NCI-H82 treated with DMSO at 0.1 percent for 48 hours (cell line): ENCODE measurements around the gene MPZL3.

Source experiments
- DNase-seq: peaks from one replicate; lab custom pipeline; 2025; ENCODE audit not compliant: unreplicated experiment; lab: John Stamatoyannopoulos, UW

The MPZL3 gene, protein sequence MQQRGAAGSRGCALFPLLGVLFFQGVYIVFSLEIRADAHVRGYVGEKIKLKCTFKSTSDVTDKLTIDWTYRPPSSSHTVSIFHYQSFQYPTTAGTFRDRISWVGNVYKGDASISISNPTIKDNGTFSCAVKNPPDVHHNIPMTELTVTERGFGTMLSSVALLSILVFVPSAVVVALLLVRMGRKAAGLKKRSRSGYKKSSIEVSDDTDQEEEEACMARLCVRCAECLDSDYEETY

DNA sequence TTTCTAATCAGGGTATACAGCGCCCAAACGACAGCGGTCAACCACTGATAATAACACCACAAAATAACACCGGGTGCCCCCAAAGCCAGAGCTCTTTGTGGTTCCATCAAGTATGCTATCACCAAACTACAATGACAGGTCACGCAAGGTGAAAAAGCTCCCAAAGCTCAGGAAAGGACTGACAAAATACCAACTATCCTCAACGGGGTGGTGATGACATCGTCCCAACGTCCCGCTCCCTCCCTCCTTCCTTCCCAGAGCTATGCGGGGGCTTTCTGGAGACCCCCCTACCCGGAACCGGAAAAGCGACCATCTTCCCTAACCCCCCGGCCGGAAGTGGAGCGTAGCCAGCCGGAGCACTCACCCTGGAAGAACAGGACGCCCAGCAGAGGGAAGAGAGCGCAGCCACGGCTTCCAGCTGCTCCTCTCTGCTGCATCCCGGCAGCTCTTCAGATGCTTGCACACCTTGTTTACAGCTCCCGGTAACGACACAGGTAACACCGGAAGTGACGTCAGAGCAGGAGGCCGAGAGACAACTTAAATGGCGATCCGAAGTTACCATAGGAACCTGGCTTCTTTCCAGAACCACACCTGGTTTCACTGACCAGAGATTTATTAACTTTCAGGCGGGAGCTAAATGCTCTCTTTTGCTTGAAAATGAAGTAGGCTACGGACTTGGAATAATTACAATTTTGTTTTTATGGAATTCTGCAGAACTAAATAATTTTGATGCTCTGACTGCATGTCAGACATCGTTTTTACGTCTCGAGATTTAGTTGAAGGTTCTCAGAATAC lies at the start of gene MPZL3:
TSS of gene MPZL3 (minus strand) at position 508 of the 795 bp plus-strand sequence. CDS start at position 437, 71 bp downstream.
- peak; percentile 83 for DNase-seq

- DNase-seq, result no peak
Measured at GRCh38 chr11:118301600-118302195, 49.5 kb upstream of the MPZL3 start.

- peak; percentile 3 for DNase-seq
Measured at GRCh38 chr11:118295815-118296454, 43.8 kb upstream of the MPZL3 start.

GRCh38 chr11:118295199-118295598 lies 43.0 kb upstream of the MPZL3 start:
- DNase-seq, result no peak

GRCh38 chr11:118294053-118294452 lies 41.9 kb upstream of the MPZL3 start:
- DNase-seq, result no peak

GRCh38 chr11:118291477-118292135 lies 39.4 kb upstream of the MPZL3 start:
- DNase-seq, result no peak

GRCh38 chr11:118290923-118291322 lies 38.8 kb upstream of the MPZL3 start:
- peak; percentile 2 for DNase-seq

- DNase-seq, result no peak
Measured at GRCh38 chr11:118289401-118289800, 37.2 kb upstream of the MPZL3 start.

DNA sequence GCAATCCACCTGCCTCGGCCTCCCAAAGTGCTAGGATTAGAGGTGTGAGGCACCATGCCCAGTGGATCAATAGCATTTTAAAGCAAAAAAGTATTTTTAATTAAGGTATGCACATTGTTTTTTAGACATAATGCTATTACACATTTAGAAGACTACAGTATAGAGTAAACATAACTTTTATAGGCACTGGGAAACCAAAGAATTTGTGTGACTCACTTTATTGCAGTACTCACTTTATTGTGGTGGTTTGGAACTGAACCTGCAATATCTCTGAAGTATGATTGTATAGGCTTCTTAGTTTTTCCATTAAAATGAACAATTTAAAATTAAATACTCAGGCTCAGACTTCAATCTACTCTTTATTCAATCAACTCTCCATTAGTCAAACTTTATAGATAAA lies 34.8 kb upstream of the MPZL3 start:
- DNase-seq, result no peak

- DNase-seq, result no peak
Measured at GRCh38 chr11:118286545-118286944, 34.4 kb upstream of the MPZL3 start.

DNA sequence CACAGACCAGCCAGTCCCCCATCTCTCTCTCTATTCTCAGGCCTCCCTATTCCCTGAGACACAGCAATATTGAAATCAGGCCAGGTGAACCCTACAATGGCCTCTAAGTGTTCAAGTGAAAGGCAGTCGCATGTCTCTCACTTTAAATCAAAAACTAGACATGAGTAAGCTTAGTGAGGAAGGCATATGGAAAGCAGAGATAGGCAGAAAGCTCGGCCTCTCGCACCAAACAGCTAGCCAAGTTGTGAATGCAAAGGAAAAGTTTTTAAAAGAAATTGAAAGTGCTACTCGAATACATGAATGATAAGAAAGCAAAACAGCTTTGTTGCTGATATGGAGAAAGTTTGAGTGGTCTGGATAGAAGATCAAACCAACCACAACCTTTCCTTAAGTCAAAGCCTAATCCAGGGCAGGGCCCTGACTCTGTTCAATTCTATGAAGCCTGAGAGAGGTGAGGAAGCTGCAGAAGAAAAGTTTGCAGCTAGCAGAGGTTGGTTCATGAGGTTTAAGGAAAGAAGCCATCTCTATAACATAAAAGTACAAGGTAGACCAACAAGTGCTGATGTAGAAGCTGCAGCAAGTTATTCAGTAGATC lies 31.7 kb upstream of the MPZL3 start:
- no peak for DNase-seq

GRCh38 chr11:118283037-118283636 lies 31.0 kb upstream of the MPZL3 start:
- DNase-seq, result no peak

GRCh38 chr11:118282606-118283005 lies 30.4 kb upstream of the MPZL3 start:
- no peak for DNase-seq

DNA sequence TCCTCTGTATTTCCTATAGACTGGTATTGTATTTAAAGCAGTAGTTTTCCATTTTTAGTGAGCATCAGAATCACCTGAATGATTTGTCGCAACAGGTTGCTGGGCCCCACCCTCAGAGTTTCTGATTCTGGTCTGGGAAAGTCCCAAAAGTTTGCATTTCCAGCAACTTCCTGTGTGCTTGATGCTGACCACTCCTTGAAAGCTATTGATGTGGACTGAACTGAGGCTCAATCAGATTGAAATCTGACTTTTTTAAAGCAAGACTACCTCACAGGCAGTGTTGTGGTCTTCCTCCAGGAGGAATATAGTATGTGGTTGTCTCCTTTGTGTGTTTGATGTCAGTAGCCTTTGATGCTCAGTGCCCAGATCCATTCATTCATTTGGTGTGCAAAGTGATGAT lies 29.1 kb upstream of the MPZL3 start:
- no peak for DNase-seq

DNA sequence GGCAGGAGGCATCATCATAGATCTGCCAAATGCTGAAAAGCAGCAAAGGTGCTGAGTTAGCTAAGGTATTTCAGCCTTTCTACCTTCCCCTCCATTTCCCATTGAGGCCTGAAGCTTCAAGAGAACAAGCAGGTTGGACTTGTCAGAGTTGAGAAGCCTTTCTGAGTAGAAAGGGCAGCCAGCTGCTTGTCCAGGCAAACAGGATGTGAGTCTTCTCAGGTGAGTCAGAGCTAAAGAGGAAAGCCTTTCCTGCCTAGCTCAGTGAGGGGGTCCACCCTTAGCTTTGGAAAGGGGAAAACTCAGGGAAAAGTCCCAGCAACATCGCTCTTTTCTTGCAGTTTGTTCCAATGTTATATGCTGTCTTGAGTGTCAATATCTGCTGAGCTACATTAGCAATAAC lies 25.1 kb upstream of the MPZL3 start:
- no peak for DNase-seq

GRCh38 chr11:118276422-118276821 lies 24.3 kb upstream of the MPZL3 start:
- DNase-seq, result no peak

GRCh38 chr11:118275176-118275575 lies 23.0 kb upstream of the MPZL3 start:
- no peak for DNase-seq

GRCh38 chr11:118274186-118274585 lies 22.0 kb upstream of the MPZL3 start:
- DNase-seq, result no peak

- DNase-seq, result no peak
Measured at GRCh38 chr11:118272001-118272400, 19.8 kb upstream of the MPZL3 start.

GRCh38 chr11:118267486-118267885 lies 15.3 kb upstream of the MPZL3 start:
- DNase-seq, result no peak
